Bronchial epithelial cell (primary cell): ENCODE measurements around the gene AGGF1. TPM values are rescaled to one million over a fixed set of nuclear protein-coding genes. Genes with fewer than 3 reads are reported as not detected.

Source experiments
- DNase-seq: peaks from one replicate; pipeline ENCODE4 v3.0.0-alpha.2; 2010; ENCODE audit warnings: low read depth
- FAIRE-seq: peaks from 2 replicates; lab custom pipeline; 2011; peaks lifted over from hg19 to GRCh38; lab: Jason Lieb, UNC
- H3K27me3 ChIP-seq: 2 replicates; pipeline ENCODE4 v1.5.1; 2011; ENCODE audit warnings: low read length; ENCODE audit not compliant: control insufficient read depth, insufficient read depth
- H3K36me3 ChIP-seq: 2 replicates; pipeline ENCODE4 v1.5.1; 2011; ENCODE audit warnings: low read length; ENCODE audit not compliant: control insufficient read depth, insufficient read depth
- H3K4me3 ChIP-seq: 2 replicates; pipeline ENCODE4 v1.5.1; 2011; ENCODE audit warnings: mild to moderate bottlenecking, low read depth, low read length, control low read depth
- total RNA-seq: library from RNA; depleted of rRNA; stranded (reverse); fragments of >200 nt; gene quantifications from 2 replicates; pipeline ENCODE4 v1.2.1, GENCODE V29; 2014
- TF ChIP-seq, protein P1 (sequence below): IDR thresholded peaks from 2 replicates; pipeline ENCODE4 v1.5.1; 2011; ENCODE audit warnings: mild to moderate bottlenecking, moderate library complexity, low read length, control low read depth, inconsistent platforms; ENCODE audit not compliant: insufficient read depth, severe bottlenecking

AGGF1 gene
- total RNA-seq, 1 donor from 2014 or later, result 16.1 TPM

DNA sequence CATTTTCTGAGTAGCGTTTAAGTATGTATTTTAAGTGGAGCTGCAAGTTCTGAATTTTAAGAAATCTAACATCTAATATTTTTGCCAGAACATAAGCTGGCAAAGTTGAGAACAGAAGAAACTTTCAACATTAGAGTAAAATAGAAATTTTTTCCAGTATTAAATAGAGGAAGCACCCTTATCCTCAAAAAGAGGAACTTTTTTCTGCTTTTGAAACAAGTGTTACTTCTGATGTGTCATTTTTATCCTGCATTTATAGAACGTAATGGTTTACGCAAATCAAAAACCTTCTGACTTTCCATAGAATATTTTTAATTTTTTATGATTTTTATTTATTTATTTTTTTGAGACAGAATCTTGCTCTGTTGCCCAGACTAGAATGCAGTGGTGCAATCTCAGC, 35.1 kb downstream of the AGGF1 start:
- Histone ChIP-seq H3K4me3 (no peak overlapping the region), H3K36me3 (no peaks in the 10 kb centered on the region), H3K27me3 (no peaks in the 10 kb centered on the region)
- DNase-seq (no peak), FAIRE-seq (no peak)
- TF ChIP-seq, protein P1, sequence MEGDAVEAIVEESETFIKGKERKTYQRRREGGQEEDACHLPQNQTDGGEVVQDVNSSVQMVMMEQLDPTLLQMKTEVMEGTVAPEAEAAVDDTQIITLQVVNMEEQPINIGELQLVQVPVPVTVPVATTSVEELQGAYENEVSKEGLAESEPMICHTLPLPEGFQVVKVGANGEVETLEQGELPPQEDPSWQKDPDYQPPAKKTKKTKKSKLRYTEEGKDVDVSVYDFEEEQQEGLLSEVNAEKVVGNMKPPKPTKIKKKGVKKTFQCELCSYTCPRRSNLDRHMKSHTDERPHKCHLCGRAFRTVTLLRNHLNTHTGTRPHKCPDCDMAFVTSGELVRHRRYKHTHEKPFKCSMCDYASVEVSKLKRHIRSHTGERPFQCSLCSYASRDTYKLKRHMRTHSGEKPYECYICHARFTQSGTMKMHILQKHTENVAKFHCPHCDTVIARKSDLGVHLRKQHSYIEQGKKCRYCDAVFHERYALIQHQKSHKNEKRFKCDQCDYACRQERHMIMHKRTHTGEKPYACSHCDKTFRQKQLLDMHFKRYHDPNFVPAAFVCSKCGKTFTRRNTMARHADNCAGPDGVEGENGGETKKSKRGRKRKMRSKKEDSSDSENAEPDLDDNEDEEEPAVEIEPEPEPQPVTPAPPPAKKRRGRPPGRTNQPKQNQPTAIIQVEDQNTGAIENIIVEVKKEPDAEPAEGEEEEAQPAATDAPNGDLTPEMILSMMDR, result no peak

DNA sequence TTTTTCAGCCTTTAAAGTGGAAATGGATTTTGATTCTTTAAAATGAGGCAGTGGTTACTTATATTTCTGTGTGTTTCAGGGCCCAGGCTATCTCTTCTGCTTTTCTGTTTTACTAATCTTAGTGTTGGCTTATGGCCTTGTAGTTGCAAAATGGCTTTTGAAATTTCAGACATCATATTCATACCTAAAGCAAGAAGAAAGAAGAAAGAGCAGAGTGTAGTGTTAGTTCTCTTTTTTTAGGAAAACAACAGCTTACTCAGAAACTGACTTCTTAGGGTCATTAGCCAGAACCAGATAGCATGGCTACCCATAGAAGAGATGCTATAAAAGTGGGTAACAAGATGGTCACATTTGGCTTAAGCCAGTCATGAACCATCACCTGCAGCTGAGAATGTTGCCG, 36.0 kb downstream of the AGGF1 start:
- no peak for DNase-seq
- H3K36me3 ChIP-seq, result no peaks in the 10 kb centered on the region
- TF ChIP-seq, protein P1, result no peak

DNA sequence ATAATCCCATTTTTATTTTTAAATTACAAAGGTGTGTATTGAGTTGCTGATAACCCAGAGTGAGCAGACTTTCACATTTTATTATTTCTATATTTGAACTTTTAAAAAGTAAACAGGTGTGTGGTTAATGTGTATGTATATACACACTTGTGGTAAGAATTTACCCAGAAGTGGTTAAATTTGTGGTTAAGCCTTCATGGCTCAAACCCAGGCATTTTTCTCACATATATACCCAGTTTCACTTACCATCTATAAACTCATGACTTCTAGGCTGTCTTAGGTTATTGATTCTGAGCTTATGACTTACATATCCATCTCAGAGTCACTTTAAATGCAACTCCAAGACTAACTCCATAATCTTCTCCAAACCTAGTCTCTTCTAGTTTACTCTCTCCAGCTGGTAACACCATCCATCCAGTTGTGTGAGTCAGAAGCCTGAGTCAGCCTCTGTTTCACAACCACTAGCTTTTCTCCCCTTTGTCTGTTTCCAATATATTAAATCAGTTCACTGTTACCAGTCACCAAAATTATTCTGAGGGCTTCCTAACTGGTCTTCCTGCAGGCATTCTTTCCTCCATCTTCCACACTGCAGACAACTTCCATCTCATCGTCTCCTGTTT, 36.7 kb downstream of the AGGF1 start:
- Histone ChIP-seq H3K4me3 (no peak overlapping the region), H3K36me3 (no peaks in the 10 kb centered on the region), H3K27me3 (no peaks in the 10 kb centered on the region)
- TF ChIP-seq, protein P1, result no peak
- FAIRE-seq (no peak), DNase-seq (peak; percentile 40)

More for the DNA sequence above, 36.0 kb downstream of the AGGF1 start:
- Histone ChIP-seq H3K4me3 (no peak overlapping the region), H3K27me3 (no peaks in the 10 kb centered on the region)
- FAIRE-seq, result no peak

DNA sequence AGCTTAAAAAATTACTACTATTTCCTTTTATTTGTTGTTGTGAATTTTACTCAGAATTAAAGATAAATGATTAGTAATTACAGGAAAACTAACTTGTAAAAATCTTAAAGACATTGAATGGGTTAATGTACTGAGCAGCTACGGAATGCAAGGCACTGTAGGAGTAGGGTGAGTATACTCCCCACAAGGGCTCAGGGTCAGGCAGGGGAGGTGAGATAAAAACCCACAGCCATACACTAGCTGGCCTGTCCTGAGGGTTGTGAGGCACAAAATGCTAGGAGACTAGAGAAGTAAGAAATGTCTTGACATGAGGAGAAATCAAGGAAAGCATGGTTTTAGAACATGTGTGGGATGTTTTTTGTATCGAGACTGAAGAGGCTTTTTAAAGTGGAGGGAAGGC, 43.5 kb downstream of the AGGF1 start:
- no peak for FAIRE-seq
- no peak for DNase-seq

DNA sequence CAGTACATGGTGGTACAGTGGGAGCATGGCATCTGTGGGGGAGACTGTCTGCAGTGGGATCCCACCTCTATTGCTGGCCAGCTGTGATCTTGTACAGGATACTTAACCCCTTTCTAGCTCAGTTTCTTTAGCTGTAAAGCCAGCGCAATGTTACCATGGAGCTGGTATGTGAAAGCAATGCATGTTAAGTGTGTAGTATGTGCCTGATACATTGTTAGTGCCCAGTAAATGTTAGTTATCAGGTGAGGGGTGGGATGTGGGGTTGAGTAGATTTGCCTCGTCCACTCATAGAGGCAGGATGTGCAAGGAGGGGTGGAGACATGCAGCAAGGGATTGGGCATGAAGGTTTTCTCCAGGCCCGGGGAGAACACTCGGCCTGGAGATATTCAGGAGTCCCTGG, 44.5 kb downstream of the AGGF1 start:
- Histone ChIP-seq H3K4me3 (no peak overlapping the region), H3K27me3 (no peaks in the 10 kb centered on the region), H3K36me3 (no peaks in the 10 kb centered on the region)
- DNase-seq (no peak), FAIRE-seq (no peak)
- TF ChIP-seq, protein P1, result no peak

More for the DNA sequence above, 43.5 kb downstream of the AGGF1 start:
- no peaks in the 10 kb centered on the region for H3K36me3 ChIP-seq
- H3K4me3 ChIP-seq, result no peak overlapping the region
- no peaks in the 10 kb centered on the region for H3K27me3 ChIP-seq
- TF ChIP-seq, protein P1, result no peak
